A549 (cell line): ENCODE results near the gene DDX47.

Experiments used
- BHLHE40 ChIP-seq: IDR thresholded peaks from 2 replicates; pipeline ENCODE4 v1.6.1; 2012; ENCODE audit warnings: low read depth, low read length, inconsistent platforms
- ESRRA ChIP-seq: fragments of 150-350 bp; IDR thresholded peaks from 2 replicates; pipeline ENCODE4 v1.6.1; 2014; ENCODE audit warnings: mild to moderate bottlenecking, low read length, borderline replicate concordance
- JUN ChIP-seq, 2 experiments: fragments of >200 bp; sonication (Bioruptor Twin); formaldehyde crosslinking; IDR thresholded peaks; 2 replicates in 1 of 2; 3 replicates in 1 of 2; pipeline ENCODE4 v1.6.1; 2016 to 2017
- JUNB ChIP-seq: fragments of >200 bp; sonication (Bioruptor Twin); formaldehyde crosslinking; IDR thresholded peaks from 2 replicates; pipeline ENCODE4 v1.6.1; 2016
- KDM1A ChIP-seq: fragments of 200-600 bp; sonication (generic); IDR thresholded peaks from 2 replicates; pipeline ENCODE4 v1.6.1; 2016; ENCODE audit warnings: low read depth, mild to moderate bottlenecking
- POLR2A ChIP-seq: IDR thresholded peaks from 2 replicates; pipeline ENCODE4 v1.6.1; 2012; ENCODE audit warnings: mild to moderate bottlenecking, low read length
- RAD21 ChIP-seq, 2 experiments: fragments of >200 bp in 1 of 2; sonication (Bioruptor Twin) in 1 of 2; formaldehyde crosslinking in 1 of 2; IDR thresholded peaks in 1 of 2; conservative IDR thresholded peaks in 1 of 2; 2 replicates in 1 of 2; 3 replicates in 1 of 2; pipeline ENCODE4 v1.6.1; 2012 to 2018; ENCODE audit warnings: inconsistent platforms in 1 of 2
- RNF2 ChIP-seq: fragments of 200-600 bp; sonication (generic); IDR thresholded peaks from 2 replicates; pipeline ENCODE4 v1.6.1; 2016; ENCODE audit warnings: low read depth, mild to moderate bottlenecking, antibody characterized with exemption, moderate library complexity, borderline replicate concordance
- TF ChIP-seq, protein P1 (sequence below): fragments of >200 bp; sonication (Bioruptor Twin); formaldehyde crosslinking; IDR thresholded peaks from 3 replicates; pipeline ENCODE4 v1.5.1; 2016
- TF ChIP-seq, protein P2 (sequence below): IDR thresholded peaks from 2 replicates; pipeline ENCODE4 v1.6.1; 2012
- TF ChIP-seq, protein P3 (sequence below): IDR thresholded peaks from 2 replicates; pipeline ENCODE4 v1.6.1; 2012
- TF ChIP-seq, protein P4 (sequence below): fragments of 450-650 bp; IDR thresholded peaks from 2 replicates; pipeline ENCODE4 v1.6.1; 2014; ENCODE audit warnings: antibody characterized with exemption
- TF ChIP-seq, protein P5 (sequence below): IDR thresholded peaks from 2 replicates; pipeline ENCODE4 v1.6.1; 2012; ENCODE audit warnings: low read depth, borderline replicate concordance

DNA sequence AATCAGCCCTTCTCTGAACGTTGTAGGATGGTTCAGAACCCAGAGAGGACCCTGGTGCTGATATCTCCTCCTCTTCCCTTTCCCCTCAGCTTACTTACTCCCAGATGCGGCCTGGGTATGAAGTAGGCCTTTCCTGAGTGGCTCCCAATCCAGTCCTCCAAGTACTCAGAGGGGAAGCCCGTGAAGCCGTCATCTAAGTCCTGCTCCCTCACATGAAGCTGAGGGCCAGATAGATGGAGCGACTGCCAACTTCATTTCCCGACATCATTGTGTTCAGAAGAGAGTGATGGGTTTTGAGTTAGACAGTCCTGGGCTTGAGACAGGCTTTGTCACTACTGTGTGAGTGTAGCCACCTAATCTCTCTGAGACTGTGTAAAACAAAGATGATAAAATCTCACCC lies 25.0 kb upstream of the DDX47 start:
- TF ChIP-seq, protein P1, sequence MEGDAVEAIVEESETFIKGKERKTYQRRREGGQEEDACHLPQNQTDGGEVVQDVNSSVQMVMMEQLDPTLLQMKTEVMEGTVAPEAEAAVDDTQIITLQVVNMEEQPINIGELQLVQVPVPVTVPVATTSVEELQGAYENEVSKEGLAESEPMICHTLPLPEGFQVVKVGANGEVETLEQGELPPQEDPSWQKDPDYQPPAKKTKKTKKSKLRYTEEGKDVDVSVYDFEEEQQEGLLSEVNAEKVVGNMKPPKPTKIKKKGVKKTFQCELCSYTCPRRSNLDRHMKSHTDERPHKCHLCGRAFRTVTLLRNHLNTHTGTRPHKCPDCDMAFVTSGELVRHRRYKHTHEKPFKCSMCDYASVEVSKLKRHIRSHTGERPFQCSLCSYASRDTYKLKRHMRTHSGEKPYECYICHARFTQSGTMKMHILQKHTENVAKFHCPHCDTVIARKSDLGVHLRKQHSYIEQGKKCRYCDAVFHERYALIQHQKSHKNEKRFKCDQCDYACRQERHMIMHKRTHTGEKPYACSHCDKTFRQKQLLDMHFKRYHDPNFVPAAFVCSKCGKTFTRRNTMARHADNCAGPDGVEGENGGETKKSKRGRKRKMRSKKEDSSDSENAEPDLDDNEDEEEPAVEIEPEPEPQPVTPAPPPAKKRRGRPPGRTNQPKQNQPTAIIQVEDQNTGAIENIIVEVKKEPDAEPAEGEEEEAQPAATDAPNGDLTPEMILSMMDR, result no peak
- TF ChIP-seq, protein P2, sequence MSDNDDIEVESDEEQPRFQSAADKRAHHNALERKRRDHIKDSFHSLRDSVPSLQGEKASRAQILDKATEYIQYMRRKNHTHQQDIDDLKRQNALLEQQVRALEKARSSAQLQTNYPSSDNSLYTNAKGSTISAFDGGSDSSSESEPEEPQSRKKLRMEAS, result no peak
- TF ChIP-seq, protein P3, sequence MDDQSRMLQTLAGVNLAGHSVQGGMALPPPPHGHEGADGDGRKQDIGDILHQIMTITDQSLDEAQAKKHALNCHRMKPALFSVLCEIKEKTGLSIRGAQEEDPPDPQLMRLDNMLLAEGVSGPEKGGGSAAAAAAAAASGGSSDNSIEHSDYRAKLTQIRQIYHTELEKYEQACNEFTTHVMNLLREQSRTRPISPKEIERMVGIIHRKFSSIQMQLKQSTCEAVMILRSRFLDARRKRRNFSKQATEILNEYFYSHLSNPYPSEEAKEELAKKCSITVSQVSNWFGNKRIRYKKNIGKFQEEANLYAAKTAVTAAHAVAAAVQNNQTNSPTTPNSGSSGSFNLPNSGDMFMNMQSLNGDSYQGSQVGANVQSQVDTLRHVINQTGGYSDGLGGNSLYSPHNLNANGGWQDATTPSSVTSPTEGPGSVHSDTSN, result no peak
- TF ChIP-seq POLR2A, result no peak
- TF ChIP-seq, protein P4, sequence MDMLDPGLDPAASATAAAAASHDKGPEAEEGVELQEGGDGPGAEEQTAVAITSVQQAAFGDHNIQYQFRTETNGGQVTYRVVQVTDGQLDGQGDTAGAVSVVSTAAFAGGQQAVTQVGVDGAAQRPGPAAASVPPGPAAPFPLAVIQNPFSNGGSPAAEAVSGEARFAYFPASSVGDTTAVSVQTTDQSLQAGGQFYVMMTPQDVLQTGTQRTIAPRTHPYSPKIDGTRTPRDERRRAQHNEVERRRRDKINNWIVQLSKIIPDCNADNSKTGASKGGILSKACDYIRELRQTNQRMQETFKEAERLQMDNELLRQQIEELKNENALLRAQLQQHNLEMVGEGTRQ, result no peak
- TF ChIP-seq JUNB, result no peak
- TF ChIP-seq RAD21 (conservative IDR thresholded peaks at IDR 0.05 in 1 of 2, IDR thresholded peaks at IDR 0.05 in 1 of 2), result no peak
- no peak for TF ChIP-seq ESRRA
- TF ChIP-seq BHLHE40, result no peak
- no peak for TF ChIP-seq JUN (IDR thresholded peaks at IDR 0.05)
- no peak for TF ChIP-seq KDM1A
- TF ChIP-seq, protein P5, sequence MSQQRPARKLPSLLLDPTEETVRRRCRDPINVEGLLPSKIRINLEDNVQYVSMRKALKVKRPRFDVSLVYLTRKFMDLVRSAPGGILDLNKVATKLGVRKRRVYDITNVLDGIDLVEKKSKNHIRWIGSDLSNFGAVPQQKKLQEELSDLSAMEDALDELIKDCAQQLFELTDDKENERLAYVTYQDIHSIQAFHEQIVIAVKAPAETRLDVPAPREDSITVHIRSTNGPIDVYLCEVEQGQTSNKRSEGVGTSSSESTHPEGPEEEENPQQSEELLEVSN, result no peak
- TF ChIP-seq RNF2, result no peak
